Tibial nerve (tissue), 4 donors: Measurements from ENCODE around the gene PTPRK.

Experiments used
- EP300 ChIP-seq, 2 donors: sonication (generic); formaldehyde crosslinking; IDR thresholded peaks; one replicate each; pipeline ENCODE4 v1.6.1; 2017; ENCODE audit warnings: antibody characterized with exemption in 2 of 2, mild to moderate bottlenecking in 1 of 2
- POLR2A ChIP-seq, 2 donors: fragments of 450-650 bp; IDR thresholded peaks; one replicate each; pipeline ENCODE4 v1.6.1; 2017; ENCODE audit warnings: antibody characterized with exemption in 2 of 2, mild to moderate bottlenecking in 2 of 2, moderate library complexity in 2 of 2
- TF ChIP-seq, protein P1 (sequence below), 5 experiments: fragments of 200-600 bp in 3 of 5; fragments of 450-650 bp in 2 of 5; sonication (generic) in 3 of 5; IDR thresholded peaks; one replicate each; pipeline ENCODE4 v1.5.1; 2016 to 2019; ENCODE audit warnings: antibody characterized with exemption in 5 of 5, mild to moderate bottlenecking in 3 of 5, moderate library complexity in 2 of 5

DNA sequence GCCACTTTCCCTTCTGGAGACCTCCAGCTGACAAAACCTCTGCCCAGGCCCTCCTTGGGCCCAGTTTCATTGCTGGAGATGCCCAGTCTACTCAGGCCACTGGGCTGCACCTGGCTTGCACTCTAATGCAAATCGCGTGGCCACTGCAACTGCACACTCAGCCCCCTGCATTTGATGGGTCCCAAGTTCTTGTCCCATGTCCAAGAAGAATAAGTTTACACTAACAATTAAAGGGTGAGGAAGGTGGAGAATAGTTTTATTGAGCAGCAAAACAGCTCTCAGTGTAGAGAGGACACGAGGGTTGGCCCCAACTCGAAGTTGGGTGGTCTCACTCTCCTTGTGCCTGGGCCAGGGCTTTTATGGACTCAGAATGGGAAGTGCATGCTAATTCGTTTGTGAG, 587.7 kb downstream of the PTPRK start:
- TF ChIP-seq, protein P1, sequence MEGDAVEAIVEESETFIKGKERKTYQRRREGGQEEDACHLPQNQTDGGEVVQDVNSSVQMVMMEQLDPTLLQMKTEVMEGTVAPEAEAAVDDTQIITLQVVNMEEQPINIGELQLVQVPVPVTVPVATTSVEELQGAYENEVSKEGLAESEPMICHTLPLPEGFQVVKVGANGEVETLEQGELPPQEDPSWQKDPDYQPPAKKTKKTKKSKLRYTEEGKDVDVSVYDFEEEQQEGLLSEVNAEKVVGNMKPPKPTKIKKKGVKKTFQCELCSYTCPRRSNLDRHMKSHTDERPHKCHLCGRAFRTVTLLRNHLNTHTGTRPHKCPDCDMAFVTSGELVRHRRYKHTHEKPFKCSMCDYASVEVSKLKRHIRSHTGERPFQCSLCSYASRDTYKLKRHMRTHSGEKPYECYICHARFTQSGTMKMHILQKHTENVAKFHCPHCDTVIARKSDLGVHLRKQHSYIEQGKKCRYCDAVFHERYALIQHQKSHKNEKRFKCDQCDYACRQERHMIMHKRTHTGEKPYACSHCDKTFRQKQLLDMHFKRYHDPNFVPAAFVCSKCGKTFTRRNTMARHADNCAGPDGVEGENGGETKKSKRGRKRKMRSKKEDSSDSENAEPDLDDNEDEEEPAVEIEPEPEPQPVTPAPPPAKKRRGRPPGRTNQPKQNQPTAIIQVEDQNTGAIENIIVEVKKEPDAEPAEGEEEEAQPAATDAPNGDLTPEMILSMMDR (IDR thresholded peaks at IDR 0.05), result no peak
- no peak for TF ChIP-seq POLR2A (IDR thresholded peaks at IDR 0.05)
- TF ChIP-seq EP300 (IDR thresholded peaks at IDR 0.05), result no peak
